Adrenal gland (tissue), 5 donors: ENCODE data around the gene MRPL18.

ENCODE experiments used
- POLR2A ChIP-seq, 2 donors: fragments of 450-650 bp; IDR thresholded peaks; one replicate each; pipeline ENCODE4 v1.6.1; 2017; ENCODE audit warnings: antibody characterized with exemption in 2 of 2, mild to moderate bottlenecking in 2 of 2, moderate library complexity in 1 of 2
- TF ChIP-seq, protein P1 (sequence below), 6 experiments: fragments of 450-650 bp in 4 of 6; fragments of 200-600 bp in 2 of 6; sonication (generic) in 1 of 6; IDR thresholded peaks; 1 replicate in 5 of 6; 2 replicates in 1 of 6; pipeline versions ENCODE4 v1.5.1 to v1.8.0; 2016 to 2021; ENCODE audit warnings: antibody characterized with exemption in 6 of 6, mild to moderate bottlenecking in 2 of 6, moderate library complexity in 1 of 6
- donor health status: DM: no; HTN: no; CAD: no.

DNA sequence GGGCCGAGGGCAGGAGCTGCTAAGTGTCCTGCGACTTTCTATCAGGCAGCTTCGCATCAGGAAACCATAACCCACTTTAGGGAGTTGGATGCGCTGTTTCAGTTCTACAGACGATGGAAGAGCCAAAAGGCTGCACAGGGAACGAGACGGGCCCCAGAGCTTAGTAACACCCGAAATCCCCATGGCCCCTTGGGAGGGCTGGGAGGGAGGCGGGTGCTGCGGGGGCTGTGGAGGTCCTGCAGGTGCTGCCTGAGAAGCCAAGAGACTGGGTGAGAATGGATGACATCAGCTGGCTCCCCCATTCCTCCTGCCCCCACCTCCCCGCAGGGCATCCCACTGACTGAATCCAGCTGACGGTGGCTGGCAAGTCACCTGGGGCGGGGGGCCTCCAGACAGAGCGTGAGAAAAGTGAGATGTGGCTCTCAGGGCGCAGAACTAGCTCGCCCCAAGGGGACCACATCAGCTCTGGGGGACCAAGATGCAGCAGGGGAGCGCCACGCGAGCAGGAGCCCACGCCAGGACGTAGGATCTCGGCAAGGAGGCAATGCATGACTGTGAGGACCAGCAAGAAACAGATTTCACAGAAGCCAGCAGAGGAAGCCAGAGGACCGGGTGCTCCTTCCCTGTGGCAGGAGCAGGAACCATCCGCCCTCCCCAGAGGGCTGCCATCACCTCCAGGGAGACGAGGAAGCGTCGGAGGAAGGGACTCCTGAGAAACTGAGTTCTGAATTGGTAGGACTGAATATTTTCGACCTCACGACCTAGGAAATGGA lies 46.6 kb downstream of the MRPL18 start:
- TF ChIP-seq, protein P1, sequence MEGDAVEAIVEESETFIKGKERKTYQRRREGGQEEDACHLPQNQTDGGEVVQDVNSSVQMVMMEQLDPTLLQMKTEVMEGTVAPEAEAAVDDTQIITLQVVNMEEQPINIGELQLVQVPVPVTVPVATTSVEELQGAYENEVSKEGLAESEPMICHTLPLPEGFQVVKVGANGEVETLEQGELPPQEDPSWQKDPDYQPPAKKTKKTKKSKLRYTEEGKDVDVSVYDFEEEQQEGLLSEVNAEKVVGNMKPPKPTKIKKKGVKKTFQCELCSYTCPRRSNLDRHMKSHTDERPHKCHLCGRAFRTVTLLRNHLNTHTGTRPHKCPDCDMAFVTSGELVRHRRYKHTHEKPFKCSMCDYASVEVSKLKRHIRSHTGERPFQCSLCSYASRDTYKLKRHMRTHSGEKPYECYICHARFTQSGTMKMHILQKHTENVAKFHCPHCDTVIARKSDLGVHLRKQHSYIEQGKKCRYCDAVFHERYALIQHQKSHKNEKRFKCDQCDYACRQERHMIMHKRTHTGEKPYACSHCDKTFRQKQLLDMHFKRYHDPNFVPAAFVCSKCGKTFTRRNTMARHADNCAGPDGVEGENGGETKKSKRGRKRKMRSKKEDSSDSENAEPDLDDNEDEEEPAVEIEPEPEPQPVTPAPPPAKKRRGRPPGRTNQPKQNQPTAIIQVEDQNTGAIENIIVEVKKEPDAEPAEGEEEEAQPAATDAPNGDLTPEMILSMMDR (IDR thresholded peaks at IDR 0.05): no peak
- TF ChIP-seq POLR2A (IDR thresholded peaks at IDR 0.05): no peak
